ENCODE measurements around the gene EFCAB7.
A peak's percentile ranks its signal among the peaks of the same experiment; 100 is the strongest.

Gene EFCAB7

GRCh38 chr1:63602629-63603028 is 79.3 kb downstream of the EFCAB7 start:
- no peak for TF ChIP-seq CTCF (IDR thresholded peaks at IDR 0.05; ENCODE audit: unreplicated experiment in 3 of 3)
- Mint-ChIP-seq H3K9me3 (no peaks in the 10 kb centered on the region), H3K4me3 (no peak overlapping the region), H3K36me3 (ENCODE audit: low read depth) (peaks cover 5% of the 10 kb centered on the region), H3K4me1 (peaks cover 15% of the 10 kb centered on the region), H3K27ac (no peak overlapping the region), H3K27me3 (ENCODE audit: low read depth) (no peaks in the 10 kb centered on the region)

- Mint-ChIP-seq H3K4me3 (no peak overlapping the region), H3K36me3 (ENCODE audit: low read depth) (peaks cover 5% of the 10 kb centered on the region)
Observed at GRCh38 chr1:63603810-63604209, 80.5 kb downstream of the EFCAB7 start.

GRCh38 chr1:63607322-63607721 is 84.0 kb downstream of the EFCAB7 start:
- TF ChIP-seq CTCF (IDR thresholded peaks at IDR 0.05; ENCODE audit: unreplicated experiment in 3 of 3) = no peak
- Mint-ChIP-seq H3K9me3 (no peaks in the 10 kb centered on the region), H3K4me1 (peaks cover 21% of the 10 kb centered on the region), H3K27ac (peak overlapping the region in 2 of 3 experiments; percentile 11 to 29), H3K27me3 (ENCODE audit: low read depth) (no peaks in the 10 kb centered on the region), H3K36me3 (ENCODE audit: low read depth) (peaks cover 4% of the 10 kb centered on the region), H3K4me3 (no peak overlapping the region)

More at GRCh38 chr1:63603810-63604209, 80.5 kb downstream of the EFCAB7 start:
- TF ChIP-seq CTCF (IDR thresholded peaks at IDR 0.05; ENCODE audit: unreplicated experiment in 3 of 3) = no peak
- Mint-ChIP-seq H3K4me1 (peaks cover 26% of the 10 kb centered on the region), H3K9me3 (no peaks in the 10 kb centered on the region), H3K27me3 (ENCODE audit: low read depth) (no peaks in the 10 kb centered on the region), H3K27ac (no peak overlapping the region)

- H3K4me1 Mint-ChIP-seq = peaks cover 37% of the 10 kb centered on the region
- no peaks in the 10 kb centered on the region for H3K27me3 Mint-ChIP-seq (ENCODE audit: low read depth)
- H3K9me3 Mint-ChIP-seq = no peaks in the 10 kb centered on the region
- H3K36me3 Mint-ChIP-seq (ENCODE audit: low read depth) = peaks cover 4% of the 10 kb centered on the region
- H3K27ac Mint-ChIP-seq = no peak overlapping the region
- no peak overlapping the region for H3K4me3 Mint-ChIP-seq
- no peak for TF ChIP-seq CTCF (IDR thresholded peaks at IDR 0.05; ENCODE audit: unreplicated experiment in 3 of 3)
Observed at GRCh38 chr1:63611231-63611630, 87.9 kb downstream of the EFCAB7 start.

- Mint-ChIP-seq H3K4me3 (no peak overlapping the region), H3K9me3 (no peaks in the 10 kb centered on the region), H3K4me1 (peaks cover 48% of the 10 kb centered on the region), H3K36me3 (ENCODE audit: low read depth) (peaks cover 4% of the 10 kb centered on the region), H3K27ac (no peak overlapping the region), H3K27me3 (ENCODE audit: low read depth) (no peaks in the 10 kb centered on the region)
- TF ChIP-seq CTCF (IDR thresholded peaks at IDR 0.05; ENCODE audit: unreplicated experiment in 3 of 3) = no peak
Observed at GRCh38 chr1:63612564-63612963, 89.2 kb downstream of the EFCAB7 start.

GRCh38 chr1:63612971-63613370 is 89.6 kb downstream of the EFCAB7 start:
- Mint-ChIP-seq H3K4me1 (peaks cover 48% of the 10 kb centered on the region), H3K4me3 (no peak overlapping the region), H3K9me3 (no peaks in the 10 kb centered on the region), H3K27ac (no peak overlapping the region), H3K36me3 (ENCODE audit: low read depth) (peaks cover 4% of the 10 kb centered on the region), H3K27me3 (ENCODE audit: low read depth) (no peaks in the 10 kb centered on the region)
- no peak for TF ChIP-seq CTCF (IDR thresholded peaks at IDR 0.05; ENCODE audit: unreplicated experiment in 3 of 3)
